Endodermal cell (in vitro differentiated cells): ENCODE data around the gene ATP1A2. TPM values are rescaled to one million over a fixed set of nuclear protein-coding genes. Genes with fewer than 3 reads are reported as not detected.

Experiments used
- DNase-seq: peaks from one replicate; pipeline ENCODE4 v3.0.0-alpha.2; 2017
- H3K27ac ChIP-seq: 2 replicates; pipeline ENCODE4 v1.5.1; 2013; ENCODE audit warnings: mild to moderate bottlenecking, low read depth, low read length, moderate library complexity
- H3K27me3 ChIP-seq: 2 replicates; pipeline ENCODE4 v1.6.1; 2013; ENCODE audit warnings: mild to moderate bottlenecking, low read length, moderate library complexity; ENCODE audit not compliant: insufficient read depth, control insufficient read depth, poor library complexity, severe bottlenecking
- H3K36me3 ChIP-seq: 2 replicates; pipeline ENCODE4 v1.7.0; 2013; ENCODE audit warnings: mild to moderate bottlenecking, low read length, moderate library complexity; ENCODE audit not compliant: control insufficient read depth, insufficient read depth
- H3K4me1 ChIP-seq: one replicate; pipeline ENCODE4 v1.7.0; 2013; ENCODE audit warnings: low read length; ENCODE audit not compliant: control insufficient read depth, insufficient read depth
- H3K4me3 ChIP-seq: 2 replicates; pipeline ENCODE4 v1.5.1; 2013; ENCODE audit warnings: mild to moderate bottlenecking, low read length, moderate library complexity
- H3K9ac ChIP-seq: 2 replicates; pipeline ENCODE4 v1.6.1; 2013; ENCODE audit warnings: mild to moderate bottlenecking, low read length, moderate library complexity; ENCODE audit not compliant: poor library complexity, severe bottlenecking; ENCODE audit errors: extremely low read depth
- H3K9me3 ChIP-seq: 2 replicates; pipeline ENCODE4 v1.6.1; 2013; ENCODE audit warnings: mild to moderate bottlenecking, low read length, moderate library complexity; ENCODE audit not compliant: control insufficient read depth
- H3K27ac Mint-ChIP-seq: 2 replicates; pipeline ENCODE4 v1.8.0; 2020; ENCODE audit warnings: mixed read lengths
- H3K27me3 Mint-ChIP-seq: 2 replicates; pipeline ENCODE4 v1.8.0; 2021; ENCODE audit warnings: mild to moderate bottlenecking, mixed read lengths; ENCODE audit not compliant: insufficient read depth
- H3K36me3 Mint-ChIP-seq: 2 replicates; pipeline ENCODE4 v1.8.0; 2020; ENCODE audit warnings: low read depth, mixed read lengths
- H3K4me1 Mint-ChIP-seq: 2 replicates; pipeline ENCODE4 v1.8.0; 2020; ENCODE audit warnings: mixed read lengths
- H3K4me3 Mint-ChIP-seq: 2 replicates; pipeline ENCODE4 v1.8.0; 2020; ENCODE audit warnings: mild to moderate bottlenecking, moderate library complexity, mixed read lengths
- H3K9me3 Mint-ChIP-seq: 2 replicates; pipeline ENCODE4 v1.8.0; 2020; ENCODE audit warnings: mild to moderate bottlenecking, mixed read lengths
- WGBS, 2 experiments: methylation state at CpG; one replicate each; pipeline versions ENCODE4 v1.1.5 to v1.1.7; 2013; ENCODE audit warnings: missing lambda C conversion rate in 2 of 2, mixed read lengths in 1 of 2; ENCODE audit not compliant: insufficient coverage in 1 of 2, insufficient read length in 1 of 2; 5-methylcytosine and 5-hydroxymethylcytosine counted together
- total RNA-seq, 2 donors: library from RNA; stranded (reverse); fragmentation: NEBNext Ultra II Directional in 1 of 2; extraction: Animal tissue kit (Norgen Biotek cat#: 25700) in 1 of 2; gene quantifications; 2 replicates in 1 of 2; 3 replicates in 1 of 2; pipeline ENCODE4 v1.2.1, GENCODE V29; 2021
- TF ChIP-seq, protein P1 (sequence below): fragments of 200-600 bp; sonication (generic); conservative IDR thresholded peaks from 2 replicates; pipeline ENCODE4 v1.5.0; 2021; ENCODE audit warnings: antibody characterized with exemption, mild to moderate bottlenecking

The ATP1A2 gene
- total RNA-seq, 2 donors from 2014 or later, result 3.0 to 3.2 TPM

DNA sequence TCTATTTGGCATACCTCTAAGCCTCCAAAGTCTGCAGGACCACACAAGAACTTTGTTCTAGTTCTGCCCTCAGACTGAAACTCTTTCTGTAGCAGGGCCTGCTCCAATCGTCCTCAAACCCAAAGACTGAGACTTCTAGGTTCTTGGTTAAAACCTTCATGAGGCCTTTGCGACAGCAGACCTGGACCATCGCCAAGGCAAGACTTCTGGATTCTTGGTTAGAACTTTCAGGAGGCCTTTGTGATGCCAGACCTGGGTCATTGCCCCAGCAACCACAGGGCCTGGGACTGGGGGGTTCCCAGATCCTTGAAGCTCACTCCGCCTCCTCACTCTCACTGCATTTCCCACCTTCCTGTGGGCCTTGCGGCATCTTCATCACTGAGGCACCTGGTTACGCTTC, 35.7 kb downstream of the ATP1A2 start, which contains the start of gene ATP1A4:
TSS of gene ATP1A4 (plus strand) at position 301 of the 400 bp plus-strand sequence. CDS start 438 bp downstream, outside the sequence.
- 95 to 96% methylated on average over 6 of the region's 6 CpGs for WGBS, 2 experiments
- H3K27ac Mint-ChIP-seq, result no peak within 1 kb of the TSS
- H3K27me3 Mint-ChIP-seq, result peaks cover 8% of the 10 kb centered on the region
- no peak for DNase-seq
- H3K27me3 ChIP-seq, result no peaks in the 10 kb centered on the region
- H3K4me1 ChIP-seq, result no peaks in the 10 kb centered on the region
- H3K9ac ChIP-seq, result no peak within 1 kb of the TSS
- H3K27ac ChIP-seq, result no peak within 1 kb of the TSS
- TF ChIP-seq, protein P1, sequence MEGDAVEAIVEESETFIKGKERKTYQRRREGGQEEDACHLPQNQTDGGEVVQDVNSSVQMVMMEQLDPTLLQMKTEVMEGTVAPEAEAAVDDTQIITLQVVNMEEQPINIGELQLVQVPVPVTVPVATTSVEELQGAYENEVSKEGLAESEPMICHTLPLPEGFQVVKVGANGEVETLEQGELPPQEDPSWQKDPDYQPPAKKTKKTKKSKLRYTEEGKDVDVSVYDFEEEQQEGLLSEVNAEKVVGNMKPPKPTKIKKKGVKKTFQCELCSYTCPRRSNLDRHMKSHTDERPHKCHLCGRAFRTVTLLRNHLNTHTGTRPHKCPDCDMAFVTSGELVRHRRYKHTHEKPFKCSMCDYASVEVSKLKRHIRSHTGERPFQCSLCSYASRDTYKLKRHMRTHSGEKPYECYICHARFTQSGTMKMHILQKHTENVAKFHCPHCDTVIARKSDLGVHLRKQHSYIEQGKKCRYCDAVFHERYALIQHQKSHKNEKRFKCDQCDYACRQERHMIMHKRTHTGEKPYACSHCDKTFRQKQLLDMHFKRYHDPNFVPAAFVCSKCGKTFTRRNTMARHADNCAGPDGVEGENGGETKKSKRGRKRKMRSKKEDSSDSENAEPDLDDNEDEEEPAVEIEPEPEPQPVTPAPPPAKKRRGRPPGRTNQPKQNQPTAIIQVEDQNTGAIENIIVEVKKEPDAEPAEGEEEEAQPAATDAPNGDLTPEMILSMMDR, result no peak
- no peaks in the 10 kb centered on the region for H3K9me3 ChIP-seq
- no peak within 1 kb of the TSS for H3K4me3 Mint-ChIP-seq
- no peaks in the 10 kb centered on the region for H3K36me3 Mint-ChIP-seq
- no peak within 1 kb of the TSS for H3K4me3 ChIP-seq
- no peaks in the 10 kb centered on the region for H3K36me3 ChIP-seq
- H3K4me1 Mint-ChIP-seq, result no peaks in the 10 kb centered on the region
- H3K9me3 Mint-ChIP-seq, result no peaks in the 10 kb centered on the region

DNA sequence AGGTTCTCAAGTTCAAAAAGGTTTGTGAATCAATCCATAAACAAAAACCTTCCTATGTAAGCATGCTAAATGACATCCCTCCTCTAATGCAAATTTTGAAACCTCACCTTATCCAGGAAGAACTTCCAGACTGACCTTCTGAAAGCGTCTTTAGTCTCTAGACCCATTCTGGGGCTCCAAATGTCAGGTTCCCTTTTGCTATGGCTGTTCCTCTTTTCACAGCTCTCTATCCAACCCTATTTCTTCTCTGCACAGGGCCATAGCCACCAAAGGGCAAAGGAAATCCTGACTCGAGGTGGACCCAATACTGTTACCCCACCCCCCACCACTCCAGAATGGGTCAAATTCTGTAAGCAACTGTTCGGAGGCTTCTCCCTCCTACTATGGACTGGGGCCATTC, 39.2 kb downstream of the ATP1A2 start:
- Mint-ChIP-seq H3K27ac (no peak overlapping the region), H3K9me3 (no peaks in the 10 kb centered on the region), H3K4me1 (no peaks in the 10 kb centered on the region), H3K4me3 (no peak overlapping the region), H3K36me3 (no peaks in the 10 kb centered on the region), H3K27me3 (peaks cover 8% of the 10 kb centered on the region)
- Histone ChIP-seq H3K4me1 (no peaks in the 10 kb centered on the region), H3K9me3 (no peaks in the 10 kb centered on the region), H3K36me3 (no peaks in the 10 kb centered on the region), H3K9ac (no peak overlapping the region), H3K27me3 (no peaks in the 10 kb centered on the region), H3K4me3 (no peak overlapping the region), H3K27ac (no peak overlapping the region)
- WGBS, 2 experiments, result 95% methylated on average over 2 to 3 of the region's 3 CpGs
- DNase-seq, result no peak
- TF ChIP-seq, protein P1, result no peak

DNA sequence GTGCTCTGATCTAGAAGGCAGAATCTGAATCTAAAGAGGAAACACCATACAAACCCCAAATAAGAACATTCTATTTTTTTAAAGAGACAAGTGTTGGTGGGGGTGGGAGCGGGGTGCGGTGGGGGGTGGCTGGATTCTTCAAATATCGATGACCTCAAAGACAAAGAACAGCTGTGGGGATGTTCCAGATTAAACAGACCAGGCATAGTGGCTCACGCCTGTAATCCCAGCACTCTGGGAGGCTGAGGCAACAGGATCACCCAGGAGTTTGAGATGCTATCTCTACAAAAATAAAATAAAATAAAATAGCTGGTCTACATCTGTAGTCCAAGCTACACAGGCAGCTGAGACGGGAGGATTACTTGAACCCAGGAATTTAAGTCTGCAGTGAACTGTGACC, 40.8 kb downstream of the ATP1A2 start:
- Mint-ChIP-seq H3K36me3 (no peaks in the 10 kb centered on the region), H3K4me1 (peaks cover 1% of the 10 kb centered on the region), H3K27me3 (peaks cover 6% of the 10 kb centered on the region), H3K27ac (no peak overlapping the region), H3K9me3 (no peaks in the 10 kb centered on the region), H3K4me3 (no peak overlapping the region)
- no peak for DNase-seq
- H3K9ac ChIP-seq, result no peak overlapping the region
- H3K27me3 ChIP-seq, result no peaks in the 10 kb centered on the region
- WGBS, 2 experiments, result 93% methylated on average over 5 of the region's 5 CpGs; no CpG with 5 or more reads in 1 of the 2 experiments
- no peak overlapping the region for H3K4me3 ChIP-seq
- H3K36me3 ChIP-seq, result no peaks in the 10 kb centered on the region
- no peak overlapping the region for H3K27ac ChIP-seq
- TF ChIP-seq, protein P1, result no peak
- no peaks in the 10 kb centered on the region for H3K9me3 ChIP-seq
- H3K4me1 ChIP-seq, result no peaks in the 10 kb centered on the region
